ELR (cell line): ENCODE results near the gene NANP.
"Not testable (repeated sequence)": the region's sequence is repeated elsewhere in the genome, so short reads cannot be mapped to it uniquely, and the experiment has no call there.

ENCODE experiments used
- DNase-seq: peaks from one replicate; pipeline ENCODE4 v3.0.0-alpha.2; 2015; ENCODE audit warnings: low read depth

NANP gene, protein sequence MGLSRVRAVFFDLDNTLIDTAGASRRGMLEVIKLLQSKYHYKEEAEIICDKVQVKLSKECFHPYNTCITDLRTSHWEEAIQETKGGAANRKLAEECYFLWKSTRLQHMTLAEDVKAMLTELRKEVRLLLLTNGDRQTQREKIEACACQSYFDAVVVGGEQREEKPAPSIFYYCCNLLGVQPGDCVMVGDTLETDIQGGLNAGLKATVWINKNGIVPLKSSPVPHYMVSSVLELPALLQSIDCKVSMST

DNA sequence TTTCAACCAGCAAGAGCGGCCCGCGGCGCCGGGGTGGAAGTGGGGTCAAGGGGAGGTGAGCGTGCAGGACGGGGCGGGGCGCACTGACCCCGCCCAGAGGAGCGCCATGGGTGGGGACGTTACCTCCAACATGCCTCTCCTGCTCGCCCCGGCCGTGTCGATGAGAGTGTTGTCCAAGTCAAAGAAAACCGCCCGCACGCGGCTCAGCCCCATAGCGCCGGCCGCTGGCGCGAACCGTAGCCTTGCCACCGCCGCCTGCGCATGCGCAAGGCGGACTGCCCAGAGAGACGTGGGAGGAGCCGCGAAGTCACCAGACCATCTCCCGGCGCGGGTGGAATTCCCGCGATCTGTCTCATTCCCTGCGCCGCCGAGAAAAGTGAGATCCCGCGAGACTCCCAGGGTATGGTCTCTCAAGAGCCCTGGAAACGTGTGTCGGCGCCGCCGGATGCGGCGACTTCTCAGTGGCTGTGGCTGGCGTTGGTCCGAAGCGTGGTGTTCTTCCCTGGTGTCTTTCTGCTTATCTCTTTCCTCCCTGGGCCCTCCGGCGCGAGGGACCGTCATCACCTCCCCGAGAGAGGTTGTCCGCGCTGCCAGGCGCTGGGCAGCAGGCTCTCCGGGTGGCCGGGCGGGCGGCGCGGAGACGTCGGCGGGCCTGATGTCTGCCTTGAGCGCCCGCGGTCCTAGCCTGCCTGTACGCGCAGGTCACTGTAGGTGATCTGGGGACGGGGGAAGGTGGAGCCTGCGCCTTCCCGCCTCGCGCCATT is at the start of gene NANP:
TSS of gene NANP (minus strand) at position 279 of the 764 bp plus-strand sequence. CDS start at position 213, 66 bp downstream.
- peak; percentile 98 for DNase-seq

DNA sequence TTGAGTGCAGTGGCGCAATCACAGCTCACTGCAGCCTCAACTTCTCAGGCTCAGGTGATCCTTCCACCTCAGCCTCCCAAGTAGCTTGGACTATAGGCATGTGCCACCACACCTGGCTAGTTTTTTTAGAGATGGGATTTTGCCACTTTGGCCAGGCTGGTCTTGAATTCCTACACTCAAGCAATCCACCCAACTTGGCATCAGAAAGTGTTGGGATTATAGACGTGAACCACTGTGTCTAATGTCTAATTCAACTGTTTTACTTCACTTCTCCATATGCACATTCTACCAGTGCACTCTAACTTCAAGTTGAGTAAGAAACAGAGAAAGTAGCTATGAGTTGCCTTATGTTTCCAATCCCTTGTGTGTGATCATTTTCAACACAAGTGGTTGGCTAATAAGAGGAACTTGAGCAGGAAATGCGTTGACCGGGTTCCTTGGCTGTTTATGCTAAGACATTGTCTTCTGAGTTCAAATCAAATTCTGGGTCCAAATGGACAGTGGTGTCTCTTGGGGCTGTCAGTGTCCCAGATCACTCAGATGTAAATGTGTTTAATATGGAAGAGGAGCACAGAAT is 48.9 kb upstream of the NANP start:
- DNase-seq: no peak

DNA sequence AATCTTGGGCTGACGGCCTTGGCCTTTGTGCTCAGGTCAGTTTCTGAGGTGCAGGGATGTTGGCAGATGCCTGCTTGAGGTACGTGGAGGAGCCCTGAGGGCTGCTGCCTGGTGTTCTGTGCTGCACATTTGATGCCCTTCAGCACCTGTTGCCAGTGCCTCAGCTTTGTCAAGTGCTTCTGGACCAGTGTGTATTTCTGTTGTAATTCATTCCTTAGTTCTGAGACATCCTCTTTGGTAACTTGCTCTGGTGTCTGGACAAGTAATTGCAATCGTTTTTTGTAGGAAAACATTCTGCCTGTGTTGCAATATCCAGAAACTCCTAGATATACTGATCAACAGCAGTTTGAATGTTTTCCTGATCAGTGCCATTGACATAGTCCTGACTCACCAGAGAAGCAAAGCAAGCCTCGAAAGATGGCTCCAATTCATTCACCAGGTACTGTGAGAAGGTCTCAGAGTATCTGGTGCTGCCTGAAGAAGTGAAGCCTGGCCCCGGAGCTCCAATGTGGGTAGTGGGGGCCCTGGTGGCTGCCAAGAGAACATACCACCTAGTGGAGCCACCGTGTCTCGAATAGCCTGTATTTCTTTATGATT is 46.1 kb upstream of the NANP start:
- DNase-seq: peak; percentile 70

DNA sequence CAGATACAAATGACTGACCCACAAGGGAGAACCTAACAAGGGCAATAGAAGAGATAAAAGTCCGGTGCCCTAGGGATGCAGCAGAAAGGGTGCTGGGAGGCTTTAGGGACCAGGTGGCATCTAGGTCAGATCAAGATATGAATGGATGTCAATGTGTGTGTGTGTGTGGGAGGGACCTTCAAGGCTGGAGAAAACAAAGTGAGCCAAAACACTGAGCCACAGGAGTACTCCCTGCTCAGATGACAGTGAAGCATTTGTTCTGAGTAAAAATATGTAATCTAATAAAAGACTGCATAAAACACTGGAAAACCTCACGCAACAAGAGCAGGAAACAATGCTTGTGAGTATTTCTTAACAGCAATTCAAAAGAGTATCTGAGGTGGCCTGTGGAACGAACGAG is 44.6 kb upstream of the NANP start:
- no peak for DNase-seq

DNA sequence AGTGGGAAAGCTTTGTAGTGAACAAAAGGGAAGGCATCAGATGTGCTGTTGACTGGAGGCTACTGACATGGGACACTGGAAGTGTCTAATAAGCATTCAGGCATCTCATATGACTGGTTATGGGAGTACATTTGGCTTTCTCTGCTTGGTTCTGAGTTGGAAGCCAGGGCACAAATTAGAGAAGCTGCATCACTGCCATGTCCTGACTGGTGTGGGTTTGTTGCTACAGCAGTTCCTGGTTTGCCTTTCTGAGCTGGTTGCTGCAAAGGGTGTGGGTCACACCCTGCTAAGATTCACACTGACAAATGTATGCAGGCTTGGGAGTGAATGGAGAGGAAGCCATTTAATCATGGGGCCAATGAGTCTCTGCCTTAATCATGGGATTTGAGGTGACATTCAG is 36.2 kb upstream of the NANP start:
- no peak for DNase-seq

DNA sequence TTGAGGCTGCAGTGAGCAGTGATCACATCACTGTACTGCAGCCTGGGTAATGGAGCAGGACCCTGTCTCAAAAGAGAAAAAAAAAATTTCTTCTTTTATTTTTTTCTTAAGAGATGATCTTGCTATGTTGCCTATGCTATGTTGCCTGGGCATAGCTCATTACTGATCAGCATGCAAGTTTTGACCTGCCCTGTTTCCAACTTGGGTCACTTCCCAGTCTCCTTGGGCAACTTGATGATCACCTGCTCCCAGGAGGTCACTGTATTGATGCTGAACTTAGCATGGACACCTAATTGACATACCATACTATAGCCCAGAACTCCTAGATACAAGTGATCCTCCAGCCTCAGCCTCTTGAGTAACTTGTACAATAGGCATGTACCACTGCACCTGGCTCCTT is 30.7 kb upstream of the NANP start:
- DNase-seq: no peak

DNA sequence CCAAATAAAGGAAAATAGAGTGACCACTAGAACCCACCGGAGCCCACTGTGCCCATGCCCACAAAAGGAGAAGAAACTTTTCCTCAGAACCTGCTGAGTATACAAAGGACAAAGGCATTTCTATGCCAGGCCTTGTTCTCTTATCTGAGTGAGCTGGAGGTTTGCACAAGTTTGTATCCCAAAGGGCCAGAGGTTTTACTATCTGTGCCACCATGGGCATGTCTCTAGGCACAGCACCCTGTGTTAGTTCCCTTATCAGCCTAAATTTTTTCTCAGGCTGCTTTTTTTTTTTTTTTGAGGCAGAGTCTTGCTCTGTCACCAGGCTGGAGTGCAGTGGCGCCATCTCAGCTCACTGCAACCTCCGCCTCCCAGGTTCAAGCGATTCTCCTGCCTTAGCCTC is 29.1 kb upstream of the NANP start:
- DNase-seq: not testable (repeated sequence)

DNA sequence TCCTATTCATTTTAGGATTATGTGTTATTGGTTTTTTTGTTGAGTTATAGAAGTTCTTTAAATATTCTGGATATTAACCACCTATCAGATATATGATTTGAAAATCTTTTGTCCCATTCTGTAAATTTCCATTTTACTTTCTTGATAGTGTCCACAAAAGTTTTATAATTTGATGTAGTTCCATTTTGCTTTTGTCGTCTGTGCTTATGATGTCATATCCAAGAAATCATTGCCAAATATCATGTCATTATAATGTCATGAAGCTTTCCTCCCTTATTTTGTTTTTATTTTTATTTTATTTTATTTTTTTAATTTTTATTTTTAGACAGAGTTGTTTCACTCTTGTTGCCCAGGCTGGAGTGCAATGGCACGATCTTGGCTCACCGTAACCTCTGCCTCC is 21.0 kb upstream of the NANP start:
- no peak for DNase-seq

DNA sequence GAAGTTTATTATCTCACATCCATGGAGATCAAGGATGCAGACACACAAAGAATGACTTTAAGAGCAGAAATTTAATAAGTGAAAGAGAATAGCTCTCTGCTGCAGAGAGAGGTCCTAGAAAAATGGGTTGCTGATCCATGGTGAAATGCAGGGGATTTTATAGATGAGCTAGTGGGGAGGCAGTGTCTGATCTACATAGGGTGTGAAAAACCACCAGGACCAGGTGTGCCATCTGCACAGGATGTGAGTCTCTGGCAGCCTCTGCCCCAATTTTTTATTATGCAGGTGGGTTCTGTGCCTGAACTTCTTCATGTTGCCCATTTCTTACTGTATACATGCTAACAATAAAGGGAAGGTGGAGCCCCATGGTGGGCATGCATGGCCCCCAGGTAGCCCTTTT is 19.9 kb upstream of the NANP start:
- no peak for DNase-seq

DNA sequence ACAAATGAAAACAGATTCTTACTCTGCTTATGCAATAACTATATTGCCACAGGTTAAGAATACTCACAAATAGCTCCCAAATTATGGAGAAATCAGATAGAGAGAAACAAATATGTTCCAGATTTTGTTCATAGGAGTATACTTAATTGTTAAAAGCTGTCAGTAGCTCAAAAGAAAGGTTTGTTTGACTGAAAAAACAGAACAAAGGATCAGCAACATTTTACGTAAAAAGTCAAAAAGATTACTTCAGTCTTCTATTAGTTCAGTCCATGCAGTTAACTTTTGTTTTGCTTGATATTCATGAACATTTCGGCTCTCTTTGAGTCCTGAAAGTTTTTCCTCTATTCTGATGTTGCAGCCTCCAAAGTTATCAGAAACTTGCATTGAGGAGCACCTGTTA is 13.4 kb upstream of the NANP start:
- DNase-seq: no peak

DNA sequence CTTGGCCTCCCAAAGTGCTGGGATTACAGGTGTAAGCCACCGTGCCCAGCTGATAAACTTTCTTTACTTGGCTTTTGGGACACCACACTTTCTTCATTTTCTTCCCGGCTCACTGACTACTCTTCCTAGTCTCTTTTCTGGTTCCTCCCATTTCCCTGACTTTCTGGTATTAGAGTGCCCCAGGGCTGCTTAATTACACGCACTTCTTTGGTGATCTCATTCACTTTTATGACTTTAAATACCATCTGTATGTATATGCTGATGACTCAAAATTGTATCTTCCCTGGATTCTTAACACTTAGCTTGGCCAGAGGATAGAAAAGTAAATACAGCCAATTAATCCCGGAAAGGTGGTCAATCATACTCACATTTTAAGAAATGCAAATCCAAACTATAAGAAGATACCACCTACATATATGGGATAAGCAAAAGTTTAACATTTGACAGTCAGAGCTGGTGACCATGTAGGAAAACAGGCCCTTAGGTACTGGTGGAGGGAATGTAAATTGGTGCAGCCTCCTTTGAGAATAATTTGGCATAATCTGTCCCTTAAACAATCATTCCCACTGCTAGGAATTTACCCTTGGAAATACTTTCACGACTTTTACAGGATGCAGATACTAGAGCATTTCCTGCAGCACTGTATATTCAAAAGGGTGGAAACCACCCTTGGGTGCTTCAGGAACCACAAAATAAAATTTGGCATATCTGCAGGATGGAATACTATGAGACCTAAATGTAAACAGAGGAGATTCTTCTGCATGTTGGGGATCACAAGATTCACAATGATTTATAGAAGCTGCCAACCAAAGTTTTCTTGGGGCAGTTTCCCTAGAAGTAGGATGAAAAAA is 9.4 kb upstream of the NANP start:
- peak; percentile 93 for DNase-seq

DNA sequence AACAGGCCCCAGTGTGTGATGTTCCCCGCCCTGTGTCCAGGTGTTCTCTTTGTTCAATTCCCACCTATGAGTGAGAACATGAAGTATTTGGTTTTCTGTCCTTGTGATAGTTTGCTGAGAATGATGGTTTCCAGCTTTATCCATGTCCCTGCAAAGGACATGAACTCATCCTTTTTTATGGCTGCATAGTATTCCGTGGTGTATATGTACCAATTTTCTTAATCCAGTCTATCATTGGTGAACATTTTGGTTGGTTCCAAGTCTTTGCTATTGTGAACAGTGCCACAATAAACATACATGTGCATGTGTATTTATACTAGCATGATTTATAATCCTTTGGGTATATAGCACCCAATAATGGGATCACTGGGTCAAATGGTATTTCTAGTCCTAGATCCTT is 6.8 kb upstream of the NANP start:
- not testable (repeated sequence) for DNase-seq

DNA sequence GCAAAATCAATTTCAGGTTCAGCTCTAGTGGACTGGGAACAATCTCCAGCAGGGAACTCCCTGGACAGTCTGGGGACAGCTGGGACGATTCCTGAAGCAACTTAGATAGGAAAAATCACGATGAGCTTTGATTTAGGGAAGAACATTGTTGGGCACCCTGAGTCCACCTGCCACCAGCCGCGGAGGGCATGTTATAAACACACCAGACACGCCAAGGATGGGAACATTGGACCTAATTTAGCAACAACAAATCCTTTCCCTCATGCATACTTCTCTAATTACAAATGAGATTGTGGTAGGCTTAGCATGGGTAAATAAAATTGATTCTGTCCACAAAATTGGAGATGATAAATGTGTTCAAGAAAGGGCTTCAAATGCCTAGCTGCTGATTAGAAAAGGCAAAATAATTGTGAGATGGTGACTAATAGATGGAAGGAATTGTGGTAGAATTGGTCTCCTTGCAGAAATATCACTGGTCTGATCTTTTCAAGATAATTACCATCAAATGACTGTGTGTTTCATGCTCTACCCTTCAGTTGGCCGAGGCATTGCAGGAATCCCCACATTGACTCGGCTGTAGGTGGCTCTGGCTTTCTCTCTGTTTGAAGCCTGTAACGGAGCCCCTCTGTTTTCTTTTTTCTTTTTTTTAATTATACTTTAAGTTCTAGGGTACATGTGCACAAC is 6.1 kb upstream of the NANP start:
- DNase-seq: peak; percentile 13

DNA sequence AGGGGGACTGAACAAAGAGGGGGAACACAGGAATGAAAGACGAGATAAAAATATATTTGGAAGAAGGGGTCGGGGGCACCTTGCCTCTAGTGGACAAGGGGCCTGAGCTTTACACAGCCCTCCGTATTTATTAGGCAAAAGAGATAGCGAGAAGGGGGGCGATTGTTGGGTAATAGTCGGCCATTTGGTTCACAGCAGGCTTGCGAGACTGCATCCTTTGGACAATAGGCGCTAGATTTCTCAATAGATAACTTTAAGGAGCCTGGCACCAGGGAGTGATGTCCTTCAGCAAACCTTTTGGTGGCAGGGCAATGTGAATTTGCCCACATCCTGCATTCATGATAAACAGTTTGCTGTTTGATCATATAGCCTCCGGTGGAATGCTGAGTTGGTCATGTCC is 3.0 kb upstream of the NANP start:
- DNase-seq: peak; percentile 16

DNA sequence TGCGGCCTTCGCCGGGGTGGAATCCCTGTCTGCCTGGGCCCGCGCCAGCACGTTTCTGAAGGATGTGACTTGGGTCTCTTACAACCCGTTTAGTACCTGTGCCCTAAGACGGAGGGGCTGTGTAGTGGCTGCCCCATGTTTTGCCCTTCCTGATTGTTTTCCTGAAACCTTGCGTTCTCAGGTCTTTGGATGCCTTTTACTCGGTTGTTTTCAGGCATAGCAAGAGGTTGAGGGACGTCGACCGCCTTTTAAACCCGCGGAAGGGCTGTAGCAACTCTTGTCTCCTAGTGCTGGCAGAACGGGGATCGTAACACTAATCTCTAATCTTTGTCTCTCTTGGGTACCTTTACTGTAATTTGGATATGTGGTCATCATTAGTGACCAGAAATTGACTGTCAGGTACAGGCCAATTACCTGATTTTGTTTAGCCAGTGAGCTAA is 706 bp upstream of the NANP start:
- peak; percentile 63 for DNase-seq

DNA sequence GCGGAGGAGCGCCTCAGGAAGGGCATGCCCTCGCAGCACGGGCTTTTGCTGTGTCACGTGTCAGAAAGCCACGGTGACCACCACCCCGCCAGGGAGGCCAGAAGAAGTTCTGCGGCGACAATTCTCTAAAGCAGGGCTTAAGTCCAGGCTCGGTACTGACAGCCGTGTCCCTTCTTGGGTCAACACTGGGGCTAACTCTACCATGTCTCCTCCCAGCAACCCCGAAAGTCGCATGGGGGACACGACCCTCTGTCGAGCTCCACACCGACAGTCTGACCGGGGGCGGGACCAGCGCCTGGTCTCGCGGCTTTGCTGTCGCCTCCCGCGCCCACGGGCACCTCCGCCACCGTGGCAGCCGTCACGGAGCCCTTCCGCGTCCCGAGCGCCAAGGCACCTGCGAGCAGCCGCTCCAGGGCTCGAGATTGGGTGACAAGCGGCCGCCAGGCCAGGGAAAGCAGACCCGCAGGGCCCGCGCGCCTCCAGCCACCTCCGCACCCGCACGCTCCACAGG is 534 bp downstream of the NANP start:
- DNase-seq: peak; percentile 65

DNA sequence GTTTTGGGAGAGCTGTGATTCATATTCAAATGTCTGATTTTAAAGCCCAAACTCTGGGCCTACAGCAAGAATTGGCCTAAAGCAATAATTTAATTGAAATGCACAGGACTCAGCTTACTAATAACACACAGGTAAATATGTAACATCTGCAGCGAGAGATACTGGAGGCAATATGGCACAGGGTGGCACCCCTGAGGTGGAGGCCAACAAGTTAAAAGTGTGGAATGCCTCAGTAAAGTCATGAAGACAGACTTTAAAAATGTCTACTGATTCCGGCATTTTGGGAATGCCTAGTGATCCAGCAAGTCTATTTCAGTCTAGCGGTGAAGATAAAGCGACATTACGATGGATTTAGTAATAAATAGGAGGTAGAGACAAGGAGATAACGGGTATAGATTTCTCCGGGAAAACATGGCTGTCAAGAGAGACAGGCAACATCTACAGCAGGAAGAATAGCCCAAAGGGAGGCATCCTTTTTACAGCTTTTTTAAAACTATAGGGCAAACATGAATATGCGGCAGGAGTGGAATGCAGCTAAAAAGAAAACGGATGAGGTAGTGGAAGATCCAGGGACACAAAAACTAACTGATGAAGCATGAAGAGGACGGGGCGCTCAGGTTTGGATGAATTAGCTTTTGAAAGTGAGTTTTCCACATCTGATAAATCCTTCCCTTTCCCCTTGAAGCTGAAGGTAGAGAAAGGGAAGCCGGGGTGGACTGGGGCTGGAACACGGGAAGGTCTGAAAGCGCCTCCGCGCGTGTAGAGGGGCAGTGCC is 1.2 kb downstream of the NANP start:
- peak; percentile 12 for DNase-seq

DNA sequence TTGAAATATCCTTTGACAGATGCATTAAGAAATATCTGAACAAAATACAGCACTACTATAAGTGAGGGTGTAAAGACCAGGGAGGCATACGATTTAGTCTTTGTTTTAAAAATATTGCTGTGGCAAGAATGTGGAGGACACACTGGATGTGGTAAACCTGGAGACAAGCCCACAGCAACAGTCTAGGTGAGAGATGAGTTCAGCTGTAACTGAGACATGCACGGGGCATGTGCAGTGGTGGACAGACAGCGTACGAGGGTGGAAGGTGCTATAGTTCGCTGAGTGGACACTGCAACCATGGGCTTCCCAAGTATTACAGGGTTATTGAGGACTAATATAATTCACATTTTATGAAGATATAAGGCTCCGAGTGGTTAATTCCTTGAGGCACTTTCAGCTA is 1.8 kb downstream of the NANP start:
- no peak for DNase-seq

DNA sequence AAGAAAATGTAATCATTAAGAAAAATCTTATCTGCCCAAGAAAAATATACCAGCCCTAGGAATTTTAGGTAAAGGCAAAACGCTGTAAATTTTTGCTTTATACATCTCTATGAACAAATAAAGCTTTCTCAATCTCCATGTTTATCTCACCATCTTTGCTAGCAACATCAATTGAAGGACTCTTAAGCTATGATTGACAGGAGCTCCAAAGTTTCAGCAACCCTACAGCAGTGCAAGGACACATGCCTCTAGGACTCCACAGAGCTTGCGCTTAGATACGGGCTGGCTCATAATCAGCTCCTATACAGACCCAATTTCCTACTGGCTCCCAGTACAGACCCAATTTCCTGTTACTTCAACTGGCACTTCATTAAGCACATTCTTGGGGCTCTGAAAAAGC is 4.3 kb downstream of the NANP start:
- DNase-seq: no peak

DNA sequence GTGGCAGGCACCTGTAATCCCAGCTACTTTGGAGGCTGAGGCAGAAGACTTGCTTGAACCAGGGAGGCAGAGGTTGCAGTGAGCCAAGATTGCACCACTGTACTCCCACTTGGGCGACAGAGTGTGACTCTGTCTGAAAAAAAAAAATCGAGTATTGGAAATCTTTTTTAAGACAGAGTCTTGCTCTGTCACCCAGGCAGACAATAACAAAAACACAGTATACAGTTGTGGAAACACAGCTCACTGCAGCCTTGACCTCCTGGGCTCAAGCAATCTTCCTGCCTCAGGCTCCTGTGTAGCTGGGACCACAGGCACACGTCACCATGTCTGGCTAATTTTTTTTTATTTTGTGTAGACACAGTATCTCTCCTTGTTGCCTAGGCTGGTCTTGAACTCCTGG is 15.0 kb downstream of the NANP start:
- no peak for DNase-seq
